Right renal pelvis (tissue), 4 donors: ENCODE data around the gene NFATC4. TPM values are rescaled to one million over a fixed set of nuclear protein-coding genes. Genes with fewer than 3 reads are reported as not detected.
"Not testable (repeated sequence)": the region's sequence is repeated elsewhere in the genome, so short reads cannot be mapped to it uniquely, and the experiment has no call there.

Source experiments
- DNase-seq, 4 donors: peaks; one replicate each; pipeline ENCODE4 v3.0.0-alpha.2; 2013; ENCODE audit warnings: low read depth in 4 of 4, low spot score in 3 of 4, missing footprints in 1 of 4
- polyA plus RNA-seq, 4 donors: library from polyadenylated mRNA; unstranded; fragments of 120-200 nt; gene quantifications; one replicate each; pipeline ENCODE4 v1.2.1, GENCODE V29; 2013; ENCODE audit not compliant: insufficient read length in 4 of 4

Gene NFATC4
- polyA plus RNA-seq, 4 donors, result 60.9 to 74.3 (median 64.2) TPM

- no peak for DNase-seq
Measured at GRCh38 chr14:24366413-24366720, 1.6 kb upstream of the NFATC4 start.

GRCh38 chr14:24366721-24367513, 1.1 kb upstream of the NFATC4 start:
- DNase-seq, result peak; percentile 92 to 96 (median 93)

GRCh38 chr14:24368212-24368561, 203 bp downstream of the NFATC4 start:
- DNase-seq, result no peak

GRCh38 chr14:24368562-24369252, 723 bp downstream of the NFATC4 start:
- DNase-seq, result peak in 2 of 4 donors; percentile 66 to 68

- no peak for DNase-seq
Measured at GRCh38 chr14:24369463-24369862, 1.5 kb downstream of the NFATC4 start.

GRCh38 chr14:24369907-24370687, 2.1 kb downstream of the NFATC4 start:
- no peak for DNase-seq

GRCh38 chr14:24370748-24371147, 2.8 kb downstream of the NFATC4 start:
- no peak for DNase-seq

GRCh38 chr14:24371605-24372004, 3.6 kb downstream of the NFATC4 start:
- not testable (repeated sequence) for DNase-seq

GRCh38 chr14:24372701-24373416, 4.9 kb downstream of the NFATC4 start:
- DNase-seq, result no peak

- DNase-seq, result no peak
Measured at GRCh38 chr14:24376448-24377070, 8.6 kb downstream of the NFATC4 start.

GRCh38 chr14:24377126-24377525, 9.1 kb downstream of the NFATC4 start:
- no peak for DNase-seq

GRCh38 chr14:24377657-24378056, 9.7 kb downstream of the NFATC4 start:
- DNase-seq, result no peak

GRCh38 chr14:24378327-24378726, 10.3 kb downstream of the NFATC4 start:
- no peak for DNase-seq

- DNase-seq, result no peak
Measured at GRCh38 chr14:24378981-24379906, 11.3 kb downstream of the NFATC4 start.

GRCh38 chr14:24379907-24380730, 12.1 kb downstream of the NFATC4 start:
- DNase-seq, result no peak

GRCh38 chr14:24381363-24382063, 13.5 kb downstream of the NFATC4 start:
- DNase-seq, result no peak

- no peak for DNase-seq
Measured at GRCh38 chr14:24382064-24382371, 14.0 kb downstream of the NFATC4 start.

GRCh38 chr14:24384169-24384568, 16.2 kb downstream of the NFATC4 start:
- DNase-seq, result no peak
